HepG2 (cell line): ENCODE results near the gene NT5DC1. TPM values are rescaled to one million over a fixed set of nuclear protein-coding genes. Genes with fewer than 3 reads are reported as not detected.

ENCODE experiments used
- ELF3 ChIP-seq: IDR thresholded peaks from 2 replicates; pipeline ENCODE4 v1.6.1; 2016; ENCODE audit warnings: missing genetic modification reagents, missing compliant biosample characterization
- HDAC2 ChIP-seq: sonication (generic); formaldehyde crosslinking; IDR thresholded peaks from 2 replicates; pipeline ENCODE4 v1.4.0; 2020; ENCODE audit warnings: missing genetic modification reagents
- HMG20A ChIP-seq: IDR thresholded peaks from 2 replicates; pipeline ENCODE4 v1.6.1; 2016; ENCODE audit warnings: borderline replicate concordance
- HMG20B ChIP-seq: conservative IDR thresholded peaks from 2 replicates; pipeline ENCODE4 v1.6.1; 2016; ENCODE audit warnings: missing genetic modification reagents, missing compliant biosample characterization
- JUN ChIP-seq: sonication (generic); formaldehyde crosslinking; IDR thresholded peaks from 2 replicates; pipeline ENCODE4 v1.4.0; 2020; ENCODE audit warnings: mild to moderate bottlenecking, missing genetic modification reagents
- MED1 ChIP-seq: sonication (generic); formaldehyde crosslinking; IDR thresholded peaks from 2 replicates; pipeline ENCODE4 v1.4.0; 2020; ENCODE audit warnings: missing genetic modification reagents
- NCOR1 ChIP-seq: fragments of 200-600 bp; sonication (generic); IDR thresholded peaks from 2 replicates; pipeline ENCODE4 v1.7.0; 2017; ENCODE audit warnings: antibody characterized with exemption, low read length, borderline replicate concordance
- NFKB2 ChIP-seq: sonication (generic); formaldehyde crosslinking; IDR thresholded peaks from 2 replicates; pipeline ENCODE4 v1.4.0; 2020; ENCODE audit warnings: missing genetic modification reagents, borderline replicate concordance
- NFYB ChIP-seq: sonication (generic); formaldehyde crosslinking; IDR thresholded peaks from 2 replicates; pipeline ENCODE4 v1.4.0; 2020; ENCODE audit warnings: missing genetic modification reagents
- REL ChIP-seq: sonication (generic); formaldehyde crosslinking; conservative IDR thresholded peaks from 2 replicates; pipeline ENCODE4 v1.8.0; 2022; ENCODE audit warnings: mild to moderate bottlenecking, missing genetic modification reagents, moderate library complexity
- ZNF12 ChIP-seq: sonication (generic); formaldehyde crosslinking; IDR thresholded peaks from 2 replicates; pipeline ENCODE4 v1.5.0; 2020; ENCODE audit warnings: missing genetic modification reagents
- ZNF124 ChIP-seq: sonication (generic); formaldehyde crosslinking; IDR thresholded peaks from 2 replicates; pipeline ENCODE4 v1.4.0; 2020; ENCODE audit warnings: missing genetic modification reagents
- ZNF367 ChIP-seq: sonication (generic); formaldehyde crosslinking; IDR thresholded peaks from 2 replicates; pipeline ENCODE4 v1.4.0; 2020; ENCODE audit warnings: missing genetic modification reagents, borderline replicate concordance
- ZNF530 ChIP-seq: sonication (generic); formaldehyde crosslinking; IDR thresholded peaks from 2 replicates; pipeline ENCODE4 v1.5.0; 2020; ENCODE audit warnings: low read depth, mild to moderate bottlenecking, missing genetic modification reagents
- ZNF746 ChIP-seq: sonication (generic); formaldehyde crosslinking; IDR thresholded peaks from 2 replicates; pipeline ENCODE4 v1.8.0; 2022; ENCODE audit warnings: mild to moderate bottlenecking, missing genetic modification reagents
- ZNF800 ChIP-seq: sonication (generic); formaldehyde crosslinking; IDR thresholded peaks from 2 replicates; pipeline ENCODE4 v1.4.0; 2020; ENCODE audit warnings: missing genetic modification reagents
- ZNF83 ChIP-seq: sonication (generic); formaldehyde crosslinking; IDR thresholded peaks from 2 replicates; pipeline ENCODE4 v1.4.0; 2020; ENCODE audit warnings: missing genetic modification reagents, mild to moderate bottlenecking, borderline replicate concordance
- ZNF883 ChIP-seq: sonication (generic); formaldehyde crosslinking; IDR thresholded peaks from 2 replicates; pipeline ENCODE4 v1.5.1; 2020; ENCODE audit warnings: mild to moderate bottlenecking, missing genetic modification reagents; ENCODE audit errors: not compliant biosample characterization
- polyA plus RNA-seq, 8 experiments: library from polyadenylated mRNA; depleted of rRNA in 3 of 8; stranded (reverse) in 7 of 8; unstranded in 1 of 8; fragments of >200 nt; fragmentation: Illumina TruSeq in 4 of 8; extraction: Trizol in 4 of 8; gene quantifications; 2 replicates each; pipeline versions ENCODE4 v1.2.1 to v1.2.3, GENCODE V29; 2011 to 2016; ENCODE audit warnings: low read depth in 4 of 8, missing spikeins in 1 of 8, mixed read lengths in 1 of 8; ENCODE audit not compliant: insufficient read depth in 1 of 8
- total RNA-seq, 5 experiments: library from RNA; depleted of rRNA; stranded (reverse); fragments of >200 nt; fragmentation: Illumina TruSeq; extraction: Trizol; gene quantifications; 2 replicates each; pipeline ENCODE4 v1.2.3, GENCODE V29; 2016; ENCODE audit warnings: low read depth in 1 of 5
- TF ChIP-seq, protein P1 (sequence below): sonication (generic); formaldehyde crosslinking; IDR thresholded peaks from 2 replicates; pipeline ENCODE4 v1.4.0; 2020; ENCODE audit warnings: mild to moderate bottlenecking, missing genetic modification reagents, borderline replicate concordance
- TF ChIP-seq, protein P2 (sequence below): sonication (generic); formaldehyde crosslinking; IDR thresholded peaks from 2 replicates; pipeline ENCODE4 v1.5.0; 2020; ENCODE audit warnings: missing genetic modification reagents, mild to moderate bottlenecking, borderline replicate concordance
- TF ChIP-seq, protein P3 (sequence below): fragments of 450-650 bp; IDR thresholded peaks from 2 replicates; pipeline ENCODE4 v1.6.1; 2017

Gene NT5DC1
- total and polyA plus RNA-seq, 2 of the 13 experiments (the other 11 are each of a cell fraction or from before 2014, with no cell fraction given), result 27.0 to 56.1 TPM

GRCh38 chr6:116070616-116071389 is 29.9 kb upstream of the NT5DC1 start (continued):
- TF ChIP-seq ZNF367, result no peak
- TF ChIP-seq MED1 (CRISPR knock-in tag), result 0 out of 2 replicates have a peak, but pooled peaks have one; percentile 30
- TF ChIP-seq, protein P1, sequence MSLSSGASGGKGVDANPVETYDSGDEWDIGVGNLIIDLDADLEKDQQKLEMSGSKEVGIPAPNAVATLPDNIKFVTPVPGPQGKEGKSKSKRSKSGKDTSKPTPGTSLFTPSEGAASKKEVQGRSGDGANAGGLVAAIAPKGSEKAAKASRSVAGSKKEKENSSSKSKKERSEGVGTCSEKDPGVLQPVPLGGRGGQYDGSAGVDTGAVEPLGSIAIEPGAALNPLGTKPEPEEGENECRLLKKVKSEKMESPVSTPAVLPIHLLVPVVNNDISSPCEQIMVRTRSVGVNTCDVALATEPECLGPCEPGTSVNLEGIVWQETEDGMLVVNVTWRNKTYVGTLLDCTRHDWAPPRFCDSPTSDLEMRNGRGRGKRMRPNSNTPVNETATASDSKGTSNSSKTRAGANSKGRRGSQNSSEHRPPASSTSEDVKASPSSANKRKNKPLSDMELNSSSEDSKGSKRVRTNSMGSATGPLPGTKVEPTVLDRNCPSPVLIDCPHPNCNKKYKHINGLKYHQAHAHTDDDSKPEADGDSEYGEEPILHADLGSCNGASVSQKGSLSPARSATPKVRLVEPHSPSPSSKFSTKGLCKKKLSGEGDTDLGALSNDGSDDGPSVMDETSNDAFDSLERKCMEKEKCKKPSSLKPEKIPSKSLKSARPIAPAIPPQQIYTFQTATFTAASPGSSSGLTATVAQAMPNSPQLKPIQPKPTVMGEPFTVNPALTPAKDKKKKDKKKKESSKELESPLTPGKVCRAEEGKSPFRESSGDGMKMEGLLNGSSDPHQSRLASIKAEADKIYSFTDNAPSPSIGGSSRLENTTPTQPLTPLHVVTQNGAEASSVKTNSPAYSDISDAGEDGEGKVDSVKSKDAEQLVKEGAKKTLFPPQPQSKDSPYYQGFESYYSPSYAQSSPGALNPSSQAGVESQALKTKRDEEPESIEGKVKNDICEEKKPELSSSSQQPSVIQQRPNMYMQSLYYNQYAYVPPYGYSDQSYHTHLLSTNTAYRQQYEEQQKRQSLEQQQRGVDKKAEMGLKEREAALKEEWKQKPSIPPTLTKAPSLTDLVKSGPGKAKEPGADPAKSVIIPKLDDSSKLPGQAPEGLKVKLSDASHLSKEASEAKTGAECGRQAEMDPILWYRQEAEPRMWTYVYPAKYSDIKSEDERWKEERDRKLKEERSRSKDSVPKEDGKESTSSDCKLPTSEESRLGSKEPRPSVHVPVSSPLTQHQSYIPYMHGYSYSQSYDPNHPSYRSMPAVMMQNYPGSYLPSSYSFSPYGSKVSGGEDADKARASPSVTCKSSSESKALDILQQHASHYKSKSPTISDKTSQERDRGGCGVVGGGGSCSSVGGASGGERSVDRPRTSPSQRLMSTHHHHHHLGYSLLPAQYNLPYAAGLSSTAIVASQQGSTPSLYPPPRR (CRISPR knock-in tag), result no peak
- no peak for TF ChIP-seq NFYB
- peak; percentile 89 for TF ChIP-seq HMG20A (CRISPR knock-in tag)
- TF ChIP-seq JUN (CRISPR knock-in tag), result no peak
- TF ChIP-seq ZNF124, result no peak
- no peak for TF ChIP-seq ZNF746 (CRISPR knock-in tag)
- peak; percentile 76 for TF ChIP-seq ELF3 (CRISPR knock-in tag)
- no peak for TF ChIP-seq ZNF883 (CRISPR knock-in tag)
- TF ChIP-seq NFKB2 (CRISPR knock-in tag), result no peak
- no peak for TF ChIP-seq ZNF83 (CRISPR knock-in tag)
- TF ChIP-seq HDAC2 (CRISPR knock-in tag), result 0 out of 2 replicates have a peak, but pooled peaks have one; percentile 41
- no peak for TF ChIP-seq ZNF800 (CRISPR knock-in tag)
- TF ChIP-seq, protein P2, sequence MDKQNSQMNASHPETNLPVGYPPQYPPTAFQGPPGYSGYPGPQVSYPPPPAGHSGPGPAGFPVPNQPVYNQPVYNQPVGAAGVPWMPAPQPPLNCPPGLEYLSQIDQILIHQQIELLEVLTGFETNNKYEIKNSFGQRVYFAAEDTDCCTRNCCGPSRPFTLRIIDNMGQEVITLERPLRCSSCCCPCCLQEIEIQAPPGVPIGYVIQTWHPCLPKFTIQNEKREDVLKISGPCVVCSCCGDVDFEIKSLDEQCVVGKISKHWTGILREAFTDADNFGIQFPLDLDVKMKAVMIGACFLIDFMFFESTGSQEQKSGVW (CRISPR knock-in tag), result no peak
- no peak; the same call in 1 of the 2 replicates for TF ChIP-seq ZNF12 (CRISPR knock-in tag)
- TF ChIP-seq NCOR1, result no peak
- TF ChIP-seq, protein P3, sequence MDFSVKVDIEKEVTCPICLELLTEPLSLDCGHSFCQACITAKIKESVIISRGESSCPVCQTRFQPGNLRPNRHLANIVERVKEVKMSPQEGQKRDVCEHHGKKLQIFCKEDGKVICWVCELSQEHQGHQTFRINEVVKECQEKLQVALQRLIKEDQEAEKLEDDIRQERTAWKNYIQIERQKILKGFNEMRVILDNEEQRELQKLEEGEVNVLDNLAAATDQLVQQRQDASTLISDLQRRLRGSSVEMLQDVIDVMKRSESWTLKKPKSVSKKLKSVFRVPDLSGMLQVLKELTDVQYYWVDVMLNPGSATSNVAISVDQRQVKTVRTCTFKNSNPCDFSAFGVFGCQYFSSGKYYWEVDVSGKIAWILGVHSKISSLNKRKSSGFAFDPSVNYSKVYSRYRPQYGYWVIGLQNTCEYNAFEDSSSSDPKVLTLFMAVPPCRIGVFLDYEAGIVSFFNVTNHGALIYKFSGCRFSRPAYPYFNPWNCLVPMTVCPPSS, result no peak
- TF ChIP-seq ZNF530 (CRISPR knock-in tag), result no peak
- TF ChIP-seq REL (CRISPR knock-in tag), result no peak
- no peak for TF ChIP-seq HMG20B (CRISPR knock-in tag)
